Endothelial cell of umbilical vein (primary cell): ENCODE results near the gene TTC23L. TPM values are rescaled to one million over a fixed set of nuclear protein-coding genes. Genes with fewer than 3 reads are reported as not detected.

ENCODE experiments used
- BruUV-seq: library from RNA; stranded (reverse); fragments of 400-500 nt; replicated peaks from 2 replicates; lab custom pipeline; 2021; lab: Mats Ljungman, UMichigan
- CTCF ChIA-PET: fragments of 300-600, 350-600 bp; sonication (Branson Sonifier 250); formaldehyde crosslinking; loops from one replicate; lab custom pipeline; 2021; ENCODE audit warnings: antibody characterized with exemption, inconsistent platforms; lab: Charles Lee
- POLR2A ChIA-PET: fragments of 300-600, 350-600 bp; sonication (Branson Sonifier 250); formaldehyde crosslinking; loops from one replicate; lab custom pipeline; 2021; ENCODE audit warnings: antibody characterized with exemption, inconsistent platforms; lab: Charles Lee
- DNase-seq: peaks from one replicate; pipeline ENCODE4 v3.0.0-alpha.2; 2011; ENCODE audit warnings: low read depth, low spot score
- FAIRE-seq: peaks from 2 replicates; lab custom pipeline; 2011; peaks lifted over from hg19 to GRCh38; lab: Jason Lieb, UNC
- H2AFZ ChIP-seq: 2 replicates; pipeline ENCODE4 v1.6.0; 2012; ENCODE audit warnings: low read depth, low read length, control low read depth, inconsistent platforms
- H3K27ac ChIP-seq: 2 replicates; pipeline ENCODE4 v1.5.1; 2011; ENCODE audit warnings: low read depth, mild to moderate bottlenecking, control low read depth, low read length, moderate library complexity; ENCODE audit not compliant: insufficient read depth
- H3K27me3 ChIP-seq, 2 experiments: 2 replicates each; pipeline versions ENCODE4 v1.6.0 to v1.6.1; 2011; ENCODE audit warnings: low read length in 2 of 2, mixed read lengths in 1 of 2; ENCODE audit not compliant: control insufficient read depth in 2 of 2, insufficient read depth in 2 of 2
- H3K36me3 ChIP-seq, 2 experiments: 2 replicates in 1 of 2; 3 replicates in 1 of 2; pipeline ENCODE4 v1.5.1; 2011; ENCODE audit warnings: low read length in 2 of 2, mild to moderate bottlenecking in 1 of 2, moderate library complexity in 1 of 2; ENCODE audit not compliant: control insufficient read depth in 2 of 2, insufficient read depth in 2 of 2; ENCODE audit errors: extremely low read depth in 1 of 2
- H3K4me1 ChIP-seq: 3 replicates; pipeline ENCODE4 v1.5.1; 2011; ENCODE audit warnings: mild to moderate bottlenecking, low read length; ENCODE audit not compliant: control insufficient read depth, insufficient read depth; ENCODE audit errors: extremely low read depth
- H3K4me2 ChIP-seq: 2 replicates; pipeline ENCODE4 v1.6.1; 2011; ENCODE audit warnings: low read length, control low read depth, mixed read lengths; ENCODE audit not compliant: insufficient read depth
- H3K4me3 ChIP-seq, 3 experiments: fragments of 200-600 bp in 1 of 3; sonication (generic), shearing (Covaris generic) in 1 of 3; replicated peaks in 1 of 3; 2 replicates each; pipeline ENCODE4 v1.5.1; 2011 to 2016; ENCODE audit warnings: control low read depth in 3 of 3, low read length in 3 of 3, mild to moderate bottlenecking in 2 of 3, inconsistent platforms in 1 of 3, low read depth in 1 of 3, moderate library complexity in 1 of 3; ENCODE audit not compliant: insufficient read depth in 1 of 3
- H3K79me2 ChIP-seq: 2 replicates; pipeline ENCODE4 v1.6.0; 2012; ENCODE audit warnings: low read length, inconsistent platforms; ENCODE audit not compliant: control insufficient read depth, insufficient read depth
- H3K9ac ChIP-seq: replicated peaks from 2 replicates; pipeline ENCODE3; 2011; ENCODE audit warnings: low read length, control low read depth; ENCODE audit not compliant: insufficient read depth; ENCODE audit errors: extremely low read depth
- H3K9me1 ChIP-seq: replicated peaks from 3 replicates; pipeline ENCODE4 v1.6.0; 2011; ENCODE audit warnings: mild to moderate bottlenecking, low read length; ENCODE audit not compliant: control insufficient read depth, insufficient read depth; ENCODE audit errors: extremely low read depth
- H3K9me3 ChIP-seq: replicated peaks from 2 replicates; pipeline ENCODE4 v1.5.1; 2012; ENCODE audit warnings: low read length, inconsistent platforms; ENCODE audit not compliant: control insufficient read depth, insufficient read depth
- H4K20me1 ChIP-seq: replicated peaks from 2 replicates; pipeline ENCODE3; 2011; ENCODE audit warnings: mild to moderate bottlenecking, low read length; ENCODE audit not compliant: control insufficient read depth, insufficient read depth; ENCODE audit errors: extremely low read depth
- CTCF ChIP-seq, 2 donors: IDR thresholded peaks; 1 replicate in 1 of 2; 2 replicates in 1 of 2; pipeline ENCODE4 v1.5.1; 2011; ENCODE audit warnings: low read length in 2 of 2, mild to moderate bottlenecking in 2 of 2, moderate library complexity in 2 of 2, control low read depth in 1 of 2, inconsistent platforms in 1 of 2, low read depth in 1 of 2; ENCODE audit not compliant: insufficient read depth in 1 of 2; ENCODE audit errors: extremely low read depth in 1 of 2
- EZH2 ChIP-seq: IDR thresholded peaks from 2 replicates; pipeline ENCODE4 v1.6.1; 2012; ENCODE audit warnings: borderline replicate concordance, low read depth, mild to moderate bottlenecking, moderate library complexity, low read length, inconsistent platforms; ENCODE audit not compliant: severe bottlenecking
- FOS ChIP-seq: IDR thresholded peaks from 2 replicates; pipeline ENCODE4 v1.6.1; 2011; ENCODE audit warnings: mild to moderate bottlenecking, low read length, moderate library complexity, borderline replicate concordance; ENCODE audit not compliant: insufficient read depth
- GATA2 ChIP-seq: IDR thresholded peaks from 2 replicates; pipeline ENCODE4 v1.7.0; 2011; ENCODE audit warnings: low read depth, mild to moderate bottlenecking, moderate library complexity, mixed read lengths, low read length; ENCODE audit not compliant: insufficient read length, insufficient read depth
- JUN ChIP-seq: IDR thresholded peaks from 2 replicates; pipeline ENCODE4 v1.6.1; 2011; ENCODE audit warnings: borderline replicate concordance, low read depth; ENCODE audit not compliant: insufficient read length, insufficient read depth
- MYC ChIP-seq: IDR thresholded peaks from one replicate; pipeline ENCODE4 v1.6.1; 2011; ENCODE audit warnings: mild to moderate bottlenecking, low read depth, low read length
- POLR2A ChIP-seq: IDR thresholded peaks from 2 replicates; pipeline ENCODE4 v1.6.1; 2012; ENCODE audit warnings: low read depth, mild to moderate bottlenecking, control low read depth, low read length
- POLR2AphosphoS5 ChIP-seq: IDR thresholded peaks from 2 replicates; pipeline ENCODE4 v1.6.1; 2012; ENCODE audit warnings: low read depth, mild to moderate bottlenecking, control low read depth, low read length, moderate library complexity; ENCODE audit not compliant: insufficient read depth
- dilution Hi-C: fragments of 300-500 bp; cut with MboI; formaldehyde crosslinking; loops from one replicate; pipeline ENCODE4 v1.15.0; 2019; ENCODE audit warnings: low sequenced_read_pairs; ENCODE audit not compliant: extremely low pct_ligation_motif_present
- intact Hi-C: fragments of 100-400 bp; cut with micrococcal nuclease; formaldehyde crosslinking; loops from one replicate; pipeline ENCODE4 v1.10.0; 2022
- polyA plus RNA-seq, 4 experiments: library from polyadenylated mRNA; depleted of rRNA in 3 of 4; stranded (reverse) in 3 of 4; unstranded in 1 of 4; fragments of >200 nt; gene quantifications; 2 replicates each; pipeline versions ENCODE4 v1.2.1 to v1.2.3, GENCODE V29; 2011 to 2012; ENCODE audit warnings: missing spikeins in 1 of 4
- total RNA-seq: library from RNA; stranded (reverse); gene quantifications from 2 replicates; pipeline ENCODE4 v1.2.3, GENCODE V29; 2021
- TF ChIP-seq, protein P1 (sequence below): IDR thresholded peaks from 2 replicates; pipeline ENCODE4 v1.6.1; 2011; ENCODE audit not compliant: insufficient read depth, insufficient read length

The TTC23L gene
- total and polyA plus RNA-seq, 2 donors (not counting 3 experiments of a cell fraction or from before 2014, with no cell fraction given), result not detected

- Histone ChIP-seq H3K9ac (no peak overlapping the region), H3K27me3 (no peaks in the 10 kb centered on the region), H3K79me2 (no peaks in the 10 kb centered on the region), H4K20me1 (no peaks in the 10 kb centered on the region), H3K36me3 (peaks cover 8 to 39% of the 10 kb centered on the region in 2 experiments), H3K4me1 (no peaks in the 10 kb centered on the region), H3K4me2 (no peak overlapping the region), H3K9me1 (no peaks in the 10 kb centered on the region), H3K9me3 (no peaks in the 10 kb centered on the region), H2AFZ (no peak overlapping the region), H3K4me3 (no peak overlapping the region), H3K27ac (no peak overlapping the region)
- CTCF ChIA-PET, result interaction anchor here (0.7 kb wide), 1 partner anchor 62 kb away, joined by 4 read pairs; no protein-coding TSS in a partner anchor
- intact Hi-C loops, result no loop called here
- dilution Hi-C loops, result no loop called here
- DNase-seq, result peak; percentile 6
- FAIRE-seq, result no peak
- POLR2A ChIA-PET, result no interaction called here
- TF ChIP-seq POLR2AphosphoS5 (no peak), GATA2 (no peak), MYC (no peak), FOS (no peak), CTCF (IDR thresholded peaks at IDR 0.05; ENCODE audit: extremely low read depth in 1 of 2, insufficient read depth in 1 of 2, low read depth in 1 of 2, low read length in 2 of 2) (no peak), POLR2A (no peak), EZH2 (no peak), JUN (no peak)
- TF ChIP-seq, protein P1, sequence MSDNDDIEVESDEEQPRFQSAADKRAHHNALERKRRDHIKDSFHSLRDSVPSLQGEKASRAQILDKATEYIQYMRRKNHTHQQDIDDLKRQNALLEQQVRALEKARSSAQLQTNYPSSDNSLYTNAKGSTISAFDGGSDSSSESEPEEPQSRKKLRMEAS, result no peak
- BruUV-seq, result no TSS peak
Measured at GRCh38 chr5:34941936-34942335, 103.0 kb downstream of the TTC23L start.
